HG03175 (cell line): ENCODE measurements around the gene SPAG4.
A peak's percentile ranks its signal among the peaks of the same experiment; 100 is the strongest.

Experiments used
- ATAC-seq: cut with Tn5 transposase; IDR thresholded peaks from one replicate; pipeline ENCODE4 v1.9.1; 2021; ENCODE audit warnings: mild to moderate bottlenecking, moderate library complexity; ENCODE audit not compliant: unreplicated experiment

Gene SPAG4

DNA sequence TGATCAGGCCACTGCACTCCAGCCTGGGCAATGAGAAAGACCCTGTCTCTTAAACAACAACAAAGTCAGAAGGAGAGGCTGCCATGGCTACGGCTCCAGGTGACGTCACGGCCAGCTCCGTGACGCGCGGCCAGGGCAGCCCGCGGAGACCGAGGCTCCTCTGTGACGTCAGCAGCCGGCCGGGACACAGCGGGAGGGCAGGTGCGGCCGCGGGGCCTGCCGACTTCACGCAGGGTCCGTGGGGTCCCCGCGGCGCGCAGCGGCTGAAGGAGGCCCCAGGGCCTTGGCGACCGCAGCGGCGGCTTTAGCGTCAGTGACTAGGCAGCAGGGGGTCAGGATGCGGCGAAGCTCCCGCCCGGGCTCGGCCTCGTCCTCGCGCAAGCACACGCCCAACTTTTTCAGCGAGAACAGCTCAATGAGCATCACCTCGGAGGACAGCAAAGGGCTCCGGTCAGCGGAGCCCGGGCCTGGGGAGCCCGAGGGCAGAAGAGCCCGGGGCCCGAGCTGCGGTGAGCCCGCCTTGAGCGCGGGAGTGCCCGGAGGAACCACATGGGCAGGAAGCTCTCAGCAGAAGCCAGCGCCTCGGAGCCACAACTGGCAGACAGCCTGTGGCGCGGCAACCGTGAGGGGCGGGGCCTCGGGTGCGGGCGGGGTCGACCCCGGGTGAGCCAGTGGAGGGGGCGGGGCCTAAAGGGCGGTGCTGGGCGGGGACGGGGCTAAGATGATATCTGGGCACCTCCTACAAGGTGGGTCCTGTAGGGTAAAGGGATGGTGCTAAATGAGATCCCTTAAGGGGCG lies at the start of gene SPAG4:
Gene SPAG4, plus strand, starts transcription at position 163 of the 798 bp plus-strand sequence. Its CDS starts 175 bp downstream, at position 338.
- peak; percentile 80 for ATAC-seq

DNA sequence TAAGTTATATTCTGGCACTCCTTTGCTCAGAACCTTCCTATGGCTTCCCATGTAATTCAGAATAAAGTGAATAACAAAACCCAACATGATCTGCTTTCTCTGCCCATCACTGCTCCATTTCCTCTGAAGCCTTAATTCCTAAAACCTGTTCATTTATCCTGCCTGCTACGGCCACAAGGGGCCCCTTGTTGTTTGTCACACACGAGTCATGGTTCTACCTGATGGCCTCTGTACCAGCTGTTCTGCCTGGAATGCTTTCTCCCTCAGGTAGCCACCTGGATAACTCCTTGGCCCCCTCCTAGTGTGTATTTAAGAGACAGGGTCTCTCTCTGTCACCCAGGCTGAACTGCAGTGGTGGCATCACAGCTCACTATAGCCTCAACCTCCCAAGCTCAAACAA lies 47.0 kb upstream of the SPAG4 start:
- no peak for ATAC-seq

DNA sequence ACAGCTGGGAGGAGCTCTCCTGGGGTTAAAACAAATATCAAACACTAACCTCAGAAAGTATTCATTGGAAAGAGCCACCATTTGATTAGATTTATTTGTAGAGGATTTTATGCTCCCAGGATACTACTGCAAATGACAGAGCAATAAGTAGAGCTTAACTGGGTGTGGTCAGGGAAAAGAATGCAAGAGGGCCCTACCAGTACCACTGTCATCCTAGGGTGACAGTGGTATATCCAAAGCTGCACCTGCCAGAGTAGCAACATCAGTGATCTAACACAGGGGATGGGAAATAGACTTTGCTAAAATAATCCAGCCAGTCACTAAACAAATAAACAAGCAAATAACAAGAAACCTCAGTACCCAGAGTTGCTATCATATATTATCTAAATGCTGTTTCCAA lies 44.1 kb upstream of the SPAG4 start:
- no peak for ATAC-seq

GRCh38 chr20:35572838-35573237 lies 42.8 kb upstream of the SPAG4 start:
- no peak for ATAC-seq

GRCh38 chr20:35575958-35576357 lies 39.7 kb upstream of the SPAG4 start:
- ATAC-seq = no peak

GRCh38 chr20:35576816-35577215 lies 38.8 kb upstream of the SPAG4 start:
- ATAC-seq = no peak

- no peak for ATAC-seq
Observed at GRCh38 chr20:35578469-35578868, 37.2 kb upstream of the SPAG4 start.

- no peak for ATAC-seq
Observed at GRCh38 chr20:35579196-35579595, 36.4 kb upstream of the SPAG4 start.

GRCh38 chr20:35582131-35582530 lies 33.5 kb upstream of the SPAG4 start:
- ATAC-seq = no peak

DNA sequence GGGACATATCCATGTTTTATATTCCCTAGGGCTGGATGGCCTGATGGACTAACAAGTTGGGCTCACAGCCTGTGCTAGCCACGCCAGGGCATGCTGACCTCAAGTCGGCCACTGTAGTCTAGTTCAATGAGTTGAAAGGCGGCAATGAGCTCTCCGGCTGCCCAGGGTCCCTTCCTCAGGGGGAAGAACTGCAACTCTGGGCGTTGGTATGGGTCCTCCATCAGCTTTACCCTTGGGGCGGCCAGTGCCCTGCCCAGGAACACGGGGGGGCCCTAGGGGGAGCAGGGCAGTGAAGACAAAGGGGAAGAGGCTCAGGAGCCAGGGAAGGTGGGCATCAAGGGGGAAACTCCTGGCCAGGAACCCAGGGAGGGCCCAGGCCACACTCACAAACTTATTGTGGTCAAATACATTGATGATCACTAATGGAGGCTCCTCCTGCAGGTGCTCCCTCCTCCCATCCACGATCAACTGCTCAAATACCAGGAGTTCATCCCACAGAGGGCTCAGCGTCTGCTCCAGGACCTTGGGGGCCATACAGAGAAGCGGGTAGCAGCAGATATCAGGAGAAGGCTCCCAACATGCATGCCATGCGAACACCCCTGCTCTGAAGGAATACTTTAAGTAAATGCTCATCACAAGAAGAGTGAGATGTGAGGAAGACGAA lies 32.8 kb upstream of the SPAG4 start:
- no peak for ATAC-seq

GRCh38 chr20:35583636-35584560 lies 31.7 kb upstream of the SPAG4 start:
- ATAC-seq = no peak

DNA sequence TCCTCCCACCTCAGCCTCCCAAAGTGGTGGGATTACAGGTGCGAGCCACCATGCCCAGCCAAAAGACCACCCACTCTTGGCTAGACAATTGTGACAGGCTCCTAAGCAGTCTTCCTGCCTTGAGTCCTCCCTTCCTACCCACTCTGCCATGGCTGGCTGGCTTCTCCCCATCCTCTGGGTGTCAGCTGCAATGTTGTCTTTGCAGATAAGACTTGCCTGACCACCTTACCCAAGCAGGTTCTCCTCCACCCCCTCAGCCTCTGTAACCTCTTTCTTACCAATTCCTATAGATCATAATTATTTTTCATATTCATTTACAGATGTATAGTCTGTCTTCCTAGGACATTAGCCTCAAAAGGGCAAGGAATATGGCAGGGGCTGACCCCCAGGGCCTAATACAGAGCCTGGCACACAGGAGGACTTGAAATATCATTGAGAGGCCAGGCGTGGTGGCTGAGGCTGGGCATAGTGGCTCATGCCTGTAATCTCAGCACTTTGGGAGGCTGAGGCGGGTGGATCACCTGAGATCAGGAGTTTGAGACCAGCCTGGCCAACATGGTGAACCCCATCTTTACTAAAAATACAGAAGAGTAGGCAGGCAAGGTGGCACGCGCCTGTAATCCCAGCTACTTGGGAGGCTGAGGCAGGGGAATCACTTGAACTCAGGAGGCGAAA lies 28.7 kb upstream of the SPAG4 start:
- ATAC-seq = no peak

GRCh38 chr20:35587436-35587835 lies 28.2 kb upstream of the SPAG4 start:
- no peak for ATAC-seq

DNA sequence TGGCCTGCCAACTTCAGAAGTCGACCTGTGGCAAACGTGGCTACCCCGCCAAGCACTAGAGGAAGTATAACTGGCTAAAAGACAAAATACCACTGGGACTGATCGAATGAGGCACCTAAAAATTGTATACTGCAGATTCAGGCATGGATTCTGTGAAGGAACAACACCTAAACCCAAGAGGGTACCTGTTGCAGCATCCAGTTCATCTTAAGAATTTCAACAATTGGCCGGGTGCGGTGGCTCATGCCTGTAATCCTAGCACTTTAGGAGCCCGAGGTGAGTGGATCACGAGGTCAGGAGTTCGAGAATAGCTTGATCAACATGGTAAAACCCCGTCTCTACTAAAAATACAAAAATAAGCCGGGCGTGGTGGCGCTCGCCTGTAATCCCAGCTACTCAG lies 27.2 kb upstream of the SPAG4 start:
- ATAC-seq = no peak

DNA sequence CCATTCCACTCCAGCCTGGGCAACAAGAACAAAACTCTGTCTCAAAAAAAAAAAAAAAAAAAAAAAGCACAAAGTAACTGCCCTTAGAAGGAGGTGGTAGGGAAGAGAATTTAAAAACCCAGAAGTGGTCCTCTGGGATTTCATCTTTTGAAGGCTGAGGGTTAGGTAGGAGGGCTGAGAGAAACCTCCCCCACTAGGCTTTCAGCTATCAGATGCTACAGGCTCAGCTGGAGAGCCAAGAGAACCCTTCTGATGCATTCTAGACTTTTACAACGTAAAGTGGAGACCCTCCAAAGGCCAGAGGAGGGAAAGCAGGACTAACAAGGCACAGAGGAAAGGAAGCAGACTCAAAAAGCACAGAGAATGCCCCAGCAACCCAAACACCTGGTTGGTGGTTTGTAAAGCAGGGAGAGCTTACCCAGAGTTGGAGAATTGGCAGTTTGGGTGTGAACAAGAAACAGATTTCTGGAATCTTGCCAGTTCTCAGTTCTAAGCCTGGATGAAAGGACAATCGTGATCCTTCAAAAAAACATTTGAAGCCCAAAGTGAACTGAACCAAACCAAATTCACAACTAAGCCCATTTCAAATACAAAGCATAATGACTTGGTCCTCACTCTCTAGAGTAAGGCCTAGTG lies 23.2 kb upstream of the SPAG4 start:
- no peak for ATAC-seq

- no peak for ATAC-seq
Observed at GRCh38 chr20:35595456-35595855, 20.2 kb upstream of the SPAG4 start.

- no peak for ATAC-seq
Observed at GRCh38 chr20:35595901-35596300, 19.7 kb upstream of the SPAG4 start.

DNA sequence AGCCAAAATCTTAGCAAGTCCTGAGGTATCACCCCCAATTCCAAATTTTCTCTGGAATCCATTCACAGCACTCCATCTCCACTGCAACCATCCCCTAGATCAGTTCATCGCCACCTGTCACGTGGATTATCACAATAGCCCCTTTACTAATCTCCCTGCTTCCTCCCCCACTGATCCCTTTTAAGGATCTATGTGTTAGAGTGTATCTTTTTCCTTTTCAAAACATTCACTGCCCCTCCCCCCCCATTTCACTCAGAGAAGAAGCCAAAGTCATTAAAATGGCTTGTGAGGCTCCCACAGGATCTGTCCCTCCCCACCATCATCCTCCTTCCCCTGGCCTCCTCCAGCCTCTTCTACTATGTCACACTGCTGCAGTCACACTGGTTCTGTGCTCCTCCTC lies 18.4 kb upstream of the SPAG4 start:
- ATAC-seq = no peak

GRCh38 chr20:35598476-35598875 lies 17.2 kb upstream of the SPAG4 start:
- ATAC-seq = no peak
